Stimulated activated CD8-positive, alpha-beta memory T cell treated with anti-CD3 and anti-CD28 coated beads, Interleukin-7, amount 100 ng/mL, for 48 hours (primary cell): ENCODE results near the gene FBLN7.

Experiments
- DNase-seq, 2 donors: peaks; one replicate each; pipeline ENCODE4 v3.0.0-alpha.2; 2020; ENCODE audit warnings: low read depth in 1 of 2; ENCODE audit errors: extremely low read depth in 1 of 2

FBLN7 gene

DNA sequence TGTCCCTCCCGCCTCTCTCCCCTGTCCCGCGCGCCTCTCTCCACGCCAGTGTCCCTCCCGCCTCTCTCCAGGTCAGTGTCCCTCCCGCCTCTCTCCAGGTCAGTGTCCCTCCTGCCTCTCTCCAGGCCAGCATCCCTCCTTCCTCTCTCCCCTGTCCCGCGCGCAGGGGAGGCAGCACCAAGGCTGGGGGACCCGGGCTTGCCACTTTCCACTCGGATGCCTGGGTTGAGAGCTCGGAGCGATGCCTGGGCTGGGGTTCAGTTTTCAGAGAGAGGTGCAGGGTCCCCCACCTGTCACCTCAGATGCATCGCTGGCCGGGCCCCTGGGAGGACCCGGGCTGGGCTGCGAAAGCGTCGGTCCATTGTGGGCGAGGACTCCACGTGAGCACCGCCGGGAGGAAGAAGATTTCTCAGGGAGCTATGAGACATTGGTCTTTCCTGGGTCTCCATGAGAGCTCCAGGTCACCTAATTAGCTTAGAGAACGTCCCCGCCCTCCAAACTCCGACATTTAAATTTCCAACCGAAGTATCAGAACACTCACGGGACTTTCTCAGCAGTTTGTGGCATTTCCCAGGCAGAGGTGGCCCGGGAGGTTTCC lies 2.1 kb downstream of the FBLN7 start:
- no peak for DNase-seq

DNA sequence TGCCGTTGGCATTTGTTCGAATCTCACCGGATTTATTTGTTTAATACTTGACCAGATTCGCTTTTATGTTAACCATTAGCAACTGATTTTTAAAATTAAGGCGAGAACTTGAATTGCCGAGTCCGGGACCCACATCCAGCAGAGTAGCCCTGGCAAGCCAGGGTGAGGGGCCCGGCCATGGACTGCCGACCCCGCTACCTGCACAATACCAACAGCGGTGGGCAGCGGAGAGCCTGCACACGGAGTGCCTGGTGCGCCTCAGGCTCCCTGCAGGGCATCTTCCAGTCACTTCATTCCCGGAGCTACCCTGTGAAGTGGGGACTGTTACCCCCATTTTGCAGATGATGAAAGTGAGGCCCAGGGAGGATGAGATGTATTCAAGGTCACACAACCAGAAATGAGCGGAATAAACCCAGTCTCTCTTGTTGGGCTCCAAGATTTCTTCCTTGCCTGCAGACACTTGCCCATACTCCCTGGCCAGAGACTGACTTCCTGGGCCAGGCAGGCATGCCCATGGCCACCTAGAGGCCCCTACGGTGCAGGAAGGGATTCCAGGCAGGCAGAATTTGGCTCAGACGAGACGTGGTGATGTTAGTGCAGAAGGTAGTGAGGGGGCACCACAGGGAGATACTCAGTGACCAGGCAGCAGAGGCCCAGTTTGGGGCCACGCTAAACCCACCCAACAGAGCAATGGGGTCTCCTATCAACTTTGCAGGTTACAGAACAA lies 2.9 kb downstream of the FBLN7 start:
- no peak for DNase-seq

DNA sequence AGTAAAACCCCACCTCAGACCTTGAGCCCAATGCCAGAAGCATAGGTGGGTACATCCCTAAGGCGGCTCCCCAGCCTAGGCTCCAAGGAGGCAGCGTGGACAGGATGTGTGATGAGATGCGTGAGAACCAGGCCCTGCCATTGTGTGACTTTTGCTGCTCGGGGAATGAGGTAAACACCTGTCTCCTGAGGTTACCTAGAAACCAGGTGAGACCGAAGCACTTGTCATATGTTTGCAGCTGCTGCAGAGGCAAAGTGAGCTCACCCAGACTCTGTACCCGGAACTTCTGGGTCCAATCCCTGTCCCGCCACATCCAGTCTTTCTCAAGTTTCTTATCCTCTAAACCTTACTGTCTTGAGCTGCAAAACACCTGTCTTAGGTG lies 3.4 kb downstream of the FBLN7 start:
- DNase-seq: no peak

DNA sequence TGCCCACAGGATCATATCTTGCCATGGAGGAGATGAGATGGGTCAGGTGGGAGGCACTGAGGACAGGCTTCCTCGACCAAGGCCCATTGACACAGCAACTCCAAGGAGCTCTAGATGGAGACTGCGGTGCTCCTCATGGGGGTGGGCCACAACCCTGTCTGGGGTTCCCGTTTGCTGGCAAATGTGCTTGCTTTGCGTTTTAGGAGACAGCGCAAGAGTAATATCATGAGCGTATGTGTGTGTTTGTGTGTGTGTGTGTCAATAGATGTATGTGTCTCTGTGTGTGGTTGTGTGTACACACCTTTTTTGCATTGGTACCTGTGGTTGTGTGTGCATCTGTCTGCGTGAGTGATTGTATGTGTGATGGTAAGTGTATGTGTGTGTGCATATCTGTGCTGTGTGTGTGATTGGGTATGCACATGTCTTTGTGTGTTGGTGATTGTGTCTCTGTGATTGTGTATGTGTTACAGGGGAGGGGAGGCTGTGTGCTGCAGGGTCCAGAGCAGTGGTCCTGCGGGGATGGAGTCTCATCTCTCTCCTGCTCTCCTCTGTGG lies 4.4 kb downstream of the FBLN7 start:
- no peak for DNase-seq

DNA sequence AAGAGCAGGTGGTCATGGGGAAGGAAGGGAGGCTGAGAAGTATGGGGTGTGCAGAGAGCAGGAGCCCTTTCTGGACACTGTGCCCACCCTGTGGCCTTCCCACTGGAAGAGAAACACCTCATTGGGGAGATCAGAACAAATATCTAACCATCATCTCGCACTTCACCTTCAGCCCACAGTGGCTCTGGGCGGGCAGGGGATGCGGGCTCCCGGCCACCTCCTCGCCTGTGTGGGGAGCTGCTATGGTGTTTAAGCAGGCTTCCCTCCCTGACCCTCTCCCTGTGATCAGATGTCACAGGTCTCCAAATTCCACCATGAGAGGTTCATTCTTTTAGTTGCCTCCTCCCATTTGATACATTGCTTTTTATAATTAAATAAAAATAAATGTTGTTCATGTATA lies 5.0 kb downstream of the FBLN7 start:
- DNase-seq: no peak

DNA sequence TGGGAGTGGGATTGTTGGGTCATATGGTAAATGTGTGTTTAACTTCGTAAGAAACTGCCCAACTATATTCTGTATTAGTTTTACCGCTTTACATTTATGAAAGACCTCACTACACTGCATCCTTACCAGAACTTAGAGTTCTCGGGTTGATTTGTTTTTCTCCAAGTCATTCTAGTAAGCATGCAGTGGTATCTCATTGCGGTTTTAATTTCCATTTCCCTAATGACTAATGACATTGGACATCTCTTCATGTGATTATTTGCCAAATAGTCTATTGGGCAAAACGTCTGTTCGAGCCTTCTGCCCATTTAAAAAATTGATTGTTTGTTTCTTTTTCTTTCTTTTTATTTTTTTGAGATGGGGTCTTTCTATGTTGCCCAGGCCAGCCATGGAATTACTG lies 6.8 kb downstream of the FBLN7 start:
- DNase-seq: no peak

DNA sequence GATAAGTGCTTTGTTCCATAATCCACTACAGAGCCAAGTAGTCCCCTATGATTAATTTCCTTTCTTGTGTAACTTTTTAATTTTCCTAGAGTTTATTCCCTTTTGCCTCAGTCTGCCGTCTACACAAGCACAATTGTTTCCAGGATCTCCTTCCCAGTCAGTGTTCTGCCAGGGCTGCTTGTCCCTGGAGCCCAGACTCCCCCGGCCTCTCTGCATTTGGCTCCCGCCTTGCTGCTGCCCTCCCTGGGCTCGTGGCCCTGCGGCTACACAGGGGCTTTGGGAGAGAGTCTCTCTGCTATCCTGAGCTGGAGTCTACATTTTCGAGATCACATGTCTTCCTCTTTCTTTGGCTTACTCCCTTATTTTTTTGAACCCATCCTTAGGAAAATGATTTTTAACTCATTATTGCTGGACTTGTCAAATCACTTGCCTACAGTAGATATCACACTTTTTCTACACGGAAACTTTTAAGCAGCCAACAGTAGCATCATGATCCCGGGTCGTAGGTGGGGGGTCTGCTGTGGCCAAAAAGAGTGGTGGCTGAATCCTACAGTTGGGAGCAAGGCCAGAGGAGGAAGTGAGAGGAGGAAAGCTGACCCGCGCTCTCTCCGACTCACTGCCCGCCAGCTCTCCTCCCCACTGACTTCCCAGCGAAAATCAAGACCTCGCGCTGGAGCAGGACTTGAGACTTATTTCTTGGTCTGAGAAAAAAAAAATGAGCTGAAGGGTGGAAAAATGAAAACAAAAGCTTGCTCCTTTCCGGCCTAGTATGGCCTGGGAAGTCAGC lies 9.4 kb downstream of the FBLN7 start:
- no peak for DNase-seq

DNA sequence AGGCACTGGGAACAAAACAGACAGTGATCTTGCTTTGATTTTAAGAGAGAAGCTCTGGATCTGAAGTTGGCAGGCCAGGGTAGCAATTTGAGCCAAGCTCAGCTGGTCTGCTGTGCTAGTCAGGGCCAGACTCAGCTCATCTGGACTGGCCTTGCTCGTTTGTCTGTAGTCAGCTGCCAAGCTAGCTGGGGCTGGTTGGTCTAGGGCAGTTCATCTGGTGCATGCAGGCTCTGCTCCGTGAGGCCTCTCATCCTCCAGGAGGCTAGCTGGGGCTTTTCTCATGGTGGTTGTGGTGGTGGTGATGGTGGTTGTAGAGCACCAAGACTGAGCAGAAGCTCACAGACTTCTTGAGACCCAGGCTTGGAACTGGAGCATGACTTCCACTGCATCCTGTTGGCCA lies 10.3 kb downstream of the FBLN7 start:
- no peak for DNase-seq

DNA sequence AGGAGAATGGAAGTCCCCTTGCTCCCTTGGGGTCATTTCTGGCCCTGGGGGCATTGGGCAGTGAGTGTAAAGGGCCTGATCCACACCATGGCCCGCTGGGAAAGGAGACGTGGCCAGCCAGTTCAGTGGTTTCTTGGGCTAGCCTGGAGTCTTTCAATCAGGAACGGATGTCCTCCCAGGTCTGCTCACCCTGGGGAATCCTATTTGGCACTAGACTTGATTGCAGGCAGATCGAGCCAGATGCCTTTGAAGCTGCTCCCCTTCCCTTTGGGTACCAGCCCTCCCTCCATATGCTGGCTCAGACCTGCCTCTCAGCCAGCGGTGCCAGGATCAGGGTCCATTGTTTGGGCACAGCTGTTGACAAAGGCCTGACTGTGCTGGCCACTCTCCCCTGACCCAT lies 11.0 kb downstream of the FBLN7 start:
- DNase-seq: no peak

DNA sequence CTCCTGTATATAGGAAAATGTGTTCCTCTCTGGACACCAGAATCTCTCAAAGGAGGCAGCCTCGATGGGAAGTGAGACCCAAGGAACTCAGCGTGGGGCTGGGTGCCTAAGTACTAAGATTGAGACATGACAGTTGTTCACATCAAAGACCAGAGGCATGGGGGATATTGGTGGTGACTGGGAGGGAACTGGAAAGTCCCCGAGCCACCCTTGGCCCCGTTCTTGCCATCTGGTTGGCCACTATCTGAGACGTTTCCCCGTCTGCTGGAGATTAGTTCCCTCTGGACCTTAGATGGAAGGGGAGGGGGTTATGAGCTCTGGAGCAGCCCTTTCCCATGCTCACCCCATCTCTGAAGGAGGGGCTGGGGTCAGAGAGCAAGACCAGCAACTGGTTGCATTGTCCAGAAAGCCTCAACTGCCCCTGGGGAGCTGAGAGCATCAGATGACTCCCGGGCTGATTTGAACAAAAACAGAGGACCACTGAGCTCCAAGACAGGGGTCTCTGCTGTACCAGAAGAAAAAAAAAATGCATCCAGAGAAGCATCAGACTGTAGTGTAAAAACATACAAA lies 11.8 kb downstream of the FBLN7 start:
- no peak for DNase-seq

DNA sequence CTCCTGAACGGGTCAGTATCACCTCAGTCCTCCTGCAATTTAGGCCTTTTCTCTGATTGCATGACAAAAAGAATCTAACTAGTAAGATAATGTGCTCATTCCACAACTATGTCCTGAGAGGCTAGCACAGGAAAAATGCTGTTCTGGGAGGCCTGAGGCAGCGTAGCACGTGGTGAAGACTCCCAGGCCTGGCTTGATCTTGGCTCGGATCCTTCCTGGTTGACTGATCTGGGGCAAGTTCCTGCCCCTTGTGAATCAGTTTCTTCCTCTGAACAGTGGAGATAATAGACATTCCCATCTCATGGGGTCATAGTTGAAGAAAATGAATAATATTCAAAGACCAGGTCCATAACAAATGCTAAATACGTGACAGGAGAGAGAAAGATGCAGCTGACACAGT lies 12.3 kb downstream of the FBLN7 start:
- DNase-seq: no peak

DNA sequence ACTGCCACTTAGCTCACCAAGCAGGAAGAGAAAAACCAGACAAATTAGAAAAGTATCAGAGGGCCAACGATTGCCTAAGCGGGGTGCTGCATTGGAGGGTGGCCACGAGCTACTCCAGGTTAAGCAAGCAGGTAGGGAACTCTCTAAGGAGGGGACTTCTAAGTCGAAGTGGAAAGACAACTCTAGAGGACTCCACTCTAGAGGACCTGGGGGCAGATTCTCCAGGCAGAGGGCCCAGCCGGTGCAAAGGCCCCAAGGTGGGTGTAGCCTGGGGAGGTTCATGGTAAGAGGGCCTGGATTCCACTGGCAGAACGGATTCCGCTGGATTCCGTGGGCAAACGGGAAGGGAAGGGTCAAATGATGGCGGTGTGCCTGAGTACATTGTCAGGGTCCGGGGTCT lies 12.7 kb downstream of the FBLN7 start:
- no peak for DNase-seq

DNA sequence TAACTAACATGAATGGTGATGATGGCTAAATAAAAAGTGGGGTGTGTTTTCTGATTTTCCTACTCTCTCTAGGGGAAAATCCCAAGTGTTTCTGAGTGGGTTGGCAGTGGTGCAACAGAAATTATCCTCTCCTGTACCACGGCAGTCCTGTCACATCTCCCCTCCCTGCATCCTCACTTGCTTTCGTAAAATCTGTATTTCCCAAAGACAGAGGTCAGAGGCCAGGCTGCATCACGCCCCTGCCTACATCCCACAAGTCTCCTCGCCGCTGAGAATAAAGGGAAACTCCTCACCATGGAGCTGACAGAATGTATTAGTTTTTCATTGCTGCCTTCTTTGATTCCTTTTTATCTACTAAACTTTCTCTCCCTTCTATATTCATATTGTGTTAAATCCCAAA lies 13.1 kb downstream of the FBLN7 start:
- DNase-seq: no peak

DNA sequence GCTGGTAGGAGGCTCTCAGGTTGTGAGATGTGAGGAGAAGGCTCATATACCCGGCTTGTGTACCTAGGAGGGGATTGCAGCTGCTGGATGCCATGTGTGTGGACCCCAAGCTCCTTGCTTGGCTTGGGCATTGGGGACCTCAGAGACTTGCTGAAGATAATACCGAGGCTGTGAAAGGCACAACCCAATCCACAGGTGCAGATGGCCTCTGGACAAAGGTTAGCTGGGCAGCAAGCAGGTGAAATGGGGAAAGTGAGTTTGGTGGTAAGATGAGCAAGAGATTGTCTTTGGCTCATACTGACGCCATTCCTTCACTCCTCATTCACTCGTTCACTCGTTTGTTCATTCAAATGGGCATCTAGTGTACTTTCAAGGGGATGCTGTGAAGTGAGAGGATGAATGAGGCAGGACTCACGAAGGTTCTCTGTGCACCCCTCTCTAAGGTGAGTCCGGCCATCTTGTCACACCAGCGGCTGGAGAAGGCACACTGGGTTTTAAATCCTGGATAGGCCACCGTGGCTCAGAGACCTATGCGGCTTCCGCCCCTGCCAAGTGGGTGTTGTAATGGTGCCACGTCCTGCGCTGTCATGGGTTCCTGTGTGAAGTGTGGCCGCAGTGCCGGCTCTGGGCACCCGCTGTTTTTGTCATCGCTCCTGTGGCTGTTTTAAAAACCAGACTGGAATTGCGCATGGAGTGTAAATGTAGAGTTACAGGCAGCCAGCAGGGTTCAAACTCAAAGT lies 13.7 kb downstream of the FBLN7 start:
- no peak for DNase-seq

DNA sequence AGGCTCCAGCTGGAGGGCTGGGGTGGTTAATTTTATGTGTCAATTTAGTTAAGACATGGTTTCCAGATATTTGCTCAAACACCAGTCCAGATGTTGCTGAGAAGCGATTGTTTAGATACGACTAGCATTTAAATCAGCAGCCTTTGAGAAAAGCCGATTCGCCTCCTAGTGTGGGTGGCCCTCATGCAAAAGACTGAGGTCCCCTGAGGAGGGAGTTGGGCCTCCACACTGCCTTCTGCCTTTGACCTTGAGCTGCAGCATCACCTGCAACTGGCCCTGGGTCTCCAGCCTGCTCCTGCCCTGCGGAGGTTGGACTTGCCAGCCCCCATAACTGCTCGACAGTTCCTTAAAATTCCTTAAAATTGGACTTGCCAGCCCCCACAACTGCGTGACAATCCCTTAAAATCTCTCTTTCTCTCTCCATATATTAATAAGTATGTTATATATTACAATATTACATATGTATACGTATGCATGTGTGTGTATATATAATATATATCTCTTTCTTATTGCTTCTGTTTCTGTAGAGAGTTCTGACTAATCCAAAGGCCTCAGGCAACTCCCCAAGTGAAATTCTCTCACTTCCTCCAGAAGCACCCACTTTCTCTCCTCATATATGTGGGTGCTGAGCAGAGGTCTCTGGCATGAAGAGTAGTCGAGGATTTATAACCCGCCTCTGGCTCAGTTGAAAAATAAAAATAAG lies 14.4 kb downstream of the FBLN7 start:
- no peak for DNase-seq

DNA sequence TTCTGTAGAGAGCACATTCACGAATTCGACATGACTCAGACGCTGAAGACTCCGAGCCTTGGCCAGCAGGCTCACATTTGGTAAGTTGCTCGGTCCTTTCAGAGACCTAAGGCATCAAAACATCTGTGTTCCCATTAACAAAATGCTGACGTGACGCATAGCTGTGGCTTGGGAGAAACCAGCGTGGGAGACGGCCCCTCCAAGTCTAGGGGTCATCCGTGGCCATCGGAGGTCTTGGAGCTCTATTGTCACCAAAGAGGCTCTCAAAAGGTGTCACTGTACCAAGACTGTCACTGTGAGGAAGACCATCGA lies 14.9 kb downstream of the FBLN7 start:
- no peak for DNase-seq

DNA sequence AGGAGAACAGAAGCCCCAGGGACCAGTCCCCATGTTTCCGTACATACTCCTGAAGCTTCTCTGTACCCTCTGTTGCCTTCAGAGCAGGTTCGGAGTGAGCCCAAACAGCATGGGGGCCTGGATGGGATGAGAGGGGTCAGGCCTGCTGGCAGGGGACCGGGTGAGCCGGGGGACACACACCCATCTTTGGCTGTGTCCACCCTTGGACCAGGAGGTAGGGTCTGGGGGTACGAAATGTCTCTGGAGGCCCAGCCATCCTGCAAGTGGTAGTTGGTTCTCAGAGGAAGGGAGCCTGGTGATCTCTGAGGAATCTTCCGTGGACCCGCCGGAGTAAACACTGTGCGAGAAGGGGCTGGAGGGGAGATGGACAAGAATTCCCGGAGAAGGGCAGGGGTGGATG lies 15.3 kb downstream of the FBLN7 start:
- no peak for DNase-seq

DNA sequence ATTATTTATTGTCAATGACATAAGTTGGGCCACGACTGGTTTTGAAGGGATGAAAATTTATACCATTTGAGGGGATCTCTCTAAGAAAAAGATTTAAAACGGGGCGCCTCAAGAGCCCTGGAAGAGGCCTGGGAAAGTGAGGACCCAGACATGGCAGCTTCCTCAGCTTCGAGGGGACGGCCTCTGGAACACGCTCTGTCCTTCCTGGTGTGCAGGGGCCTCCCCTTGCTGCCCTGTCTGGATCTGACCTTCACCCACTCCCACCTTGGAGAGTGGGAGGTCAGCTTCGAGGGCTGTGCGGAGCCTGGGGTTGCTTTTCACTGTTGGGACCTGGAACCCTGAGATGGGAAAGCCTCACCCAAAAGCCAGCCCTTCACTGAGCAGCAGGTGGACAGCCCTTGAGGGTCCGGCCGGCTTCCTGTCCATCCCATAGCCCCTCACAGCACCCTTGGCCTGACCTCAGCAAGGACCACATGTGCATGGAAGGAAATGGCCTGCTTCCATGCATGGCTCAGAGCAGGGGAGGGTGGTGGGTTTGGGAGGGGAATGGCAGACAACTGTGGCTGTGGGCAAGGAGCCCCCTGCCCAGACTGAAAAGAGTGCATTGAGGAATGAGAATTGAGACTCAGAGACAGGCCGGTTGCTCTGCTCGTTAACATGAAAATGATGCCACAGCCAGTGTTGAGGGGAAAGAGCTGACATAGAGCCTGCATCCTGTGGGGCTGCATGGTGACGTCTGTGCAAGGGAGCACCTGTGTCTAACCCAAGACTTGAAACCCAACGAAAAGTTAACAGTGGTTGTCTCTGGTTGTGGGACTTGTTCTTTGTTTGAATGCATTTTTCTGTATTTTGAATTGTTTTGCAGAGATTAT lies 16.3 kb downstream of the FBLN7 start:
- no peak for DNase-seq

DNA sequence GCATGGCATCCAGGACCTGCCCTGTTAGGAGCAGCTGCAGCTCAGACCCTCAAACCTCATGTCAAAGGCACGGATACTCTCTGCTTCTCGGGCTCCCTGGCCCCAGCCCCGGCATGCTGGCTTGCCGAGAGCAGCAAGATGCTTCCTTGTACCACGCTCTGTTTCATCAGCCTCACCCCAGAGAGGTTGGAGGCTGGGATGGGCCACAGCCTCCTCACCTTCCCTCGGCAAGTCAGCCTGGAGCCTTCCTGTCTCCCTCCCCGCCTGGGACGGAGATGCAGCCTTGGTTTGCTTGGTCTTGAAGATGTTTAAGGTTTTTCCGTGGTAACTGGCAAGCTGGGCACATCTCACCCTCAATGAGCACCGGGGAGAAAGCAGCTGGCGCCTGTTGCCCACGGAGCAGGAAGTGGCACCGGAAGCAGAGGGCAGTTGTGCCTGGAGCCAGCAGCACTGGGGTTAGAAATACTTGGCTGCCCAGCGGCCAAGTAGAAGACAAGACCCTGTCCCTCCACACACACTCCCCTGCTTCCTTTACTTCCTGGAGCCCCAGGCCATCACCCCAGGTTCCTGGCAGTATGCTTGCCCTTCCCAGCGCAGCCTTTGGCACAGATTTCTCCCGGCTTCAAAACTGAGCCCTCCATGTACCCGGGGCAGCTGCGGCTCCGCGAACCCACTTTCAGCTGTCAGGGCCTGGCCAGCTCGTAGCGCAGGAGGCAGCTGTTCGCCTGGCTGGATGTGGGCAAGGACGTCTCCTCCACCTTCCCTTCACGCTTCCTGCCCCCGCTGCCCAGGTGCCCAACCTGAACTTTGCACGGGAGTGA lies 17.4 kb downstream of the FBLN7 start:
- no peak for DNase-seq
